Measurements from ENCODE around the gene TMEM79.
A peak's percentile ranks its signal among the peaks of the same experiment; 100 is the strongest.

DNA sequence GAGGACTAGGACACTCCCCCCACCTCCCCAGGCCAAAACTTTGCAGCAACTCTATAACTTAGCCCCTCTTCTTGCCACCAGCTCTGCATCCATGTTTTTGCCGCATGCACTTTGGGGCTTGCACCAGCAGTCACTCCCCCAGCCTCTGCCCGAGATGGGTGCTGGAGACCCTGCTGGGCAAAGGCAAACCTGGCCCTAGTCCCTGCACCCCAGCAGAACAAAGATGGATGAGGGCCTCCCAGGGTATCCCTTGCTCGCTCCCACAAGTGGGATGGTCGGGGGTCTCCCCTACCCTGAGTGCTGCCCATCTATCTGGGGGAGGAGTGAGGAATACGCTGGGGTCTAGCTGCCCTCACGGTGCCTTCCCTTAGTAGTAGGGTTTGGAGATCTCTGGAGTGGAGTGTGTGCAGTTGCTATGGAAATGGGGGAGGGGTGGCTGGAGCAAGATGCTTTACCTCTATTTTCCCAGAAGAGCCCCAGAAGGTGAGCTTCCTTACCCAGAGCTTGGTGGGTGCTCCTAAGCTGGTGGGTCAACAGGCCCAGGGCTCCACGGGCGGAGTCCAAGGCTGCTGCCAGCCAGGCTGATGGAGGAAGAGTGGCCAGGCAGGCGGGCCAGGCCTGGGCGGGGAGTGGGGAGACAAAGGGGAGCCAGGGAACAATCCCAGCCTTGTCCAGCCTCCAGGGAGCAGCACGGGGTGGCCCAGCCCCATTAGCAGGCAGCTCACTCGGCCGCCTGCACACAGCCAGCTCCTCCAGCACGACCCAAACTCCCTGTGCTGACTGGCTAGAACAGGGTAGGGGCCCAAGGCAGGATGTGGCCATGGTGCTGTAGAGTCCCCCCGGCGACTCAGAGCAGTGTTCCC lies 36.4 kb upstream of the TMEM79 start, which contains the start of gene PAQR6:
- TF ChIP-seq, protein P1, sequence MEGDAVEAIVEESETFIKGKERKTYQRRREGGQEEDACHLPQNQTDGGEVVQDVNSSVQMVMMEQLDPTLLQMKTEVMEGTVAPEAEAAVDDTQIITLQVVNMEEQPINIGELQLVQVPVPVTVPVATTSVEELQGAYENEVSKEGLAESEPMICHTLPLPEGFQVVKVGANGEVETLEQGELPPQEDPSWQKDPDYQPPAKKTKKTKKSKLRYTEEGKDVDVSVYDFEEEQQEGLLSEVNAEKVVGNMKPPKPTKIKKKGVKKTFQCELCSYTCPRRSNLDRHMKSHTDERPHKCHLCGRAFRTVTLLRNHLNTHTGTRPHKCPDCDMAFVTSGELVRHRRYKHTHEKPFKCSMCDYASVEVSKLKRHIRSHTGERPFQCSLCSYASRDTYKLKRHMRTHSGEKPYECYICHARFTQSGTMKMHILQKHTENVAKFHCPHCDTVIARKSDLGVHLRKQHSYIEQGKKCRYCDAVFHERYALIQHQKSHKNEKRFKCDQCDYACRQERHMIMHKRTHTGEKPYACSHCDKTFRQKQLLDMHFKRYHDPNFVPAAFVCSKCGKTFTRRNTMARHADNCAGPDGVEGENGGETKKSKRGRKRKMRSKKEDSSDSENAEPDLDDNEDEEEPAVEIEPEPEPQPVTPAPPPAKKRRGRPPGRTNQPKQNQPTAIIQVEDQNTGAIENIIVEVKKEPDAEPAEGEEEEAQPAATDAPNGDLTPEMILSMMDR (IDR thresholded peaks at IDR 0.05): no peak
- TF ChIP-seq POLR2A (IDR thresholded peaks at IDR 0.05) (peak in 1 of 2 donors; percentile 47), EP300 (IDR thresholded peaks at IDR 0.05) (peak in 1 of 2 donors; percentile 64)
